ENCODE results near the gene NSD1.

DNA sequence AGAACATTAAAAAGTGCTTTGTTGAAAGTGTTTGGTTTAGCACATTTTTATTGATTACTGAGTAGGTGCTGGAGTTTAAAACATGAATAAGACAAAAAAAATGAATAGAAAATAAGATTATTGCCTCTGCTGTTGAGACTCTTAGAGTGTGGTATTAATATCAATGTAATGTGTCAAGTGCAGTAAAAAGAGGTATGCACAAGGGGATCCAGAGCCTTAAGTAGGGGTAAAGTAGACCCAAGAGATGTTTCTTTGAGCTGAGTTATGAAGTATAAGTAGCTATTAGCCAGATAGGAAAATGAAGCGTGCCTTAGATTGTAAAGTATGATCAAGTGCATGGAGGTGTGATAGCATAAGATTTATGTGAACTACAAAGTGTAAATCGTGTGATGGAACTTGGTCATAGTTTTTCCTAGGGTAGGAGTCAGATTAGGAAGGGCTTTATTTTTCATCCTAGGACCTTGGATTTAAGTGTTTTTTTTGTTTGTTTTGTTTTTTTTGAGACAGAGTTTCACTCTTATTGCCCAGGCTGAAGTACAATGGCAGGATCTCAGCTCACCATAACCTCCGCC is 45.2 kb downstream of the NSD1 start:
- TF ChIP-seq, protein P1, sequence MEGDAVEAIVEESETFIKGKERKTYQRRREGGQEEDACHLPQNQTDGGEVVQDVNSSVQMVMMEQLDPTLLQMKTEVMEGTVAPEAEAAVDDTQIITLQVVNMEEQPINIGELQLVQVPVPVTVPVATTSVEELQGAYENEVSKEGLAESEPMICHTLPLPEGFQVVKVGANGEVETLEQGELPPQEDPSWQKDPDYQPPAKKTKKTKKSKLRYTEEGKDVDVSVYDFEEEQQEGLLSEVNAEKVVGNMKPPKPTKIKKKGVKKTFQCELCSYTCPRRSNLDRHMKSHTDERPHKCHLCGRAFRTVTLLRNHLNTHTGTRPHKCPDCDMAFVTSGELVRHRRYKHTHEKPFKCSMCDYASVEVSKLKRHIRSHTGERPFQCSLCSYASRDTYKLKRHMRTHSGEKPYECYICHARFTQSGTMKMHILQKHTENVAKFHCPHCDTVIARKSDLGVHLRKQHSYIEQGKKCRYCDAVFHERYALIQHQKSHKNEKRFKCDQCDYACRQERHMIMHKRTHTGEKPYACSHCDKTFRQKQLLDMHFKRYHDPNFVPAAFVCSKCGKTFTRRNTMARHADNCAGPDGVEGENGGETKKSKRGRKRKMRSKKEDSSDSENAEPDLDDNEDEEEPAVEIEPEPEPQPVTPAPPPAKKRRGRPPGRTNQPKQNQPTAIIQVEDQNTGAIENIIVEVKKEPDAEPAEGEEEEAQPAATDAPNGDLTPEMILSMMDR (optimal IDR thresholded peaks at IDR 0.05 in 1 of 3, IDR thresholded peaks at IDR 0.05 in 1 of 3, conservative IDR thresholded peaks at IDR 0.05 in 1 of 3; ENCODE audit: extremely low read depth in 1 of 3, insufficient read depth in 2 of 3, low read length in 3 of 3), result no peak
- no peak for TF ChIP-seq EZH2 (IDR thresholded peaks at IDR 0.05; ENCODE audit: low read length)

Data from keratinocyte (primary cell).